NCI-H187 treated with DMSO at 0.1 percent for 48 hours (cell line): ENCODE results near the gene LEPR.
"Not testable (repeated sequence)": the region's sequence is repeated elsewhere in the genome, so short reads cannot be mapped to it uniquely, and the experiment has no call there.

Experiments
- DNase-seq: peaks from one replicate; lab custom pipeline; 2025; lab: John Stamatoyannopoulos, UW

Gene LEPR

GRCh38 chr1:65420590-65421350 is at the start of gene LEPR, which contains the start of gene LEPROT:
Gene LEPR (plus strand): TSS chr1:65420668. CDS start chr1:65565566, 144,898 bp downstream.
Gene LEPROT (plus strand): TSS chr1:65420668. CDS start chr1:65420725, 57 bp downstream.
- no peak for DNase-seq

- no peak for DNase-seq
Measured at GRCh38 chr1:65371544-65371943, 48.9 kb upstream of the LEPR start.

GRCh38 chr1:65372557-65372956 is 47.9 kb upstream of the LEPR start:
- DNase-seq: no peak

- DNase-seq: no peak
Measured at GRCh38 chr1:65377496-65378246, 42.8 kb upstream of the LEPR start.

GRCh38 chr1:65378247-65378946 is 42.1 kb upstream of the LEPR start:
- no peak for DNase-seq

- not testable (repeated sequence) for DNase-seq
Measured at GRCh38 chr1:65384426-65384825, 36.0 kb upstream of the LEPR start.

- no peak for DNase-seq
Measured at GRCh38 chr1:65386439-65386838, 34.0 kb upstream of the LEPR start.

- no peak for DNase-seq
Measured at GRCh38 chr1:65387821-65388220, 32.6 kb upstream of the LEPR start.

GRCh38 chr1:65388908-65389695 is 31.4 kb upstream of the LEPR start:
- DNase-seq: no peak

GRCh38 chr1:65392497-65392896 is 28.0 kb upstream of the LEPR start:
- DNase-seq: no peak

GRCh38 chr1:65393347-65393746 is 27.1 kb upstream of the LEPR start:
- DNase-seq: no peak

- DNase-seq: no peak
Measured at GRCh38 chr1:65393928-65394327, 26.5 kb upstream of the LEPR start.

- DNase-seq: no peak
Measured at GRCh38 chr1:65395887-65396612, 24.4 kb upstream of the LEPR start.

- DNase-seq: no peak
Measured at GRCh38 chr1:65398083-65398482, 22.4 kb upstream of the LEPR start.

GRCh38 chr1:65399003-65399402 is 21.5 kb upstream of the LEPR start:
- DNase-seq: no peak

- no peak for DNase-seq
Measured at GRCh38 chr1:65401612-65402011, 18.9 kb upstream of the LEPR start.

GRCh38 chr1:65404941-65405340 is 15.5 kb upstream of the LEPR start:
- no peak for DNase-seq

- no peak for DNase-seq
Measured at GRCh38 chr1:65407877-65408276, 12.6 kb upstream of the LEPR start.

GRCh38 chr1:65409314-65409713 is 11.2 kb upstream of the LEPR start:
- DNase-seq: no peak

GRCh38 chr1:65409816-65410326 is 10.6 kb upstream of the LEPR start:
- no peak for DNase-seq
